DND-41 (cell line): Measurements from ENCODE around the gene SPESP1.

ENCODE experiments used
- ATAC-seq: fragments of 200-7000 bp; cut with Tn5 transposase; 3 replicates; pipeline ENCODE4 v1.9.1; 2021; ENCODE audit warnings: low read depth; ENCODE audit not compliant: insufficient read depth
- DNase-seq: peaks from one replicate; pipeline ENCODE4 v3.0.0-alpha.2; 2020
- H2AFZ ChIP-seq: 2 replicates; pipeline ENCODE4 v1.6.0; 2012; ENCODE audit warnings: low read depth, low read length
- H3K27ac ChIP-seq: 2 replicates; pipeline ENCODE4 v1.5.1; 2012; ENCODE audit warnings: low read length, inconsistent platforms
- H3K27me3 ChIP-seq: fragments of 200-600 bp; sonication (generic); 2 replicates; pipeline ENCODE4 v1.6.0; 2012; ENCODE audit warnings: low read length, mild to moderate bottlenecking, inconsistent platforms; ENCODE audit not compliant: insufficient read depth, poor library complexity
- H3K36me3 ChIP-seq: 2 replicates; pipeline ENCODE4 v1.5.1; 2012; ENCODE audit warnings: low read length, inconsistent platforms; ENCODE audit not compliant: insufficient read depth
- H3K4me1 ChIP-seq: 2 replicates; pipeline ENCODE4 v1.5.1; 2012; ENCODE audit warnings: mild to moderate bottlenecking, low read length; ENCODE audit not compliant: insufficient read depth
- H3K4me2 ChIP-seq: 2 replicates; pipeline ENCODE4 v1.6.0; 2012; ENCODE audit warnings: mild to moderate bottlenecking, moderate library complexity, low read length, inconsistent platforms; ENCODE audit not compliant: insufficient read depth
- H3K4me3 ChIP-seq, 2 experiments: fragments of 200-600 bp in 1 of 2; shearing (Covaris generic) in 1 of 2; 2 replicates each; pipeline ENCODE4 v1.5.1; 2012 to 2016; ENCODE audit warnings: inconsistent platforms in 2 of 2, low read length in 2 of 2, mild to moderate bottlenecking in 2 of 2, low read depth in 1 of 2, moderate library complexity in 1 of 2
- H3K79me2 ChIP-seq: 2 replicates; pipeline ENCODE4 v1.6.0; 2012; ENCODE audit warnings: low read length, inconsistent platforms; ENCODE audit not compliant: insufficient read depth
- H3K9ac ChIP-seq: 2 replicates; pipeline ENCODE4 v1.6.0; 2012; ENCODE audit warnings: low read depth, mild to moderate bottlenecking, inconsistent platforms, low read length, moderate library complexity
- H3K9me3 ChIP-seq: 2 replicates; pipeline ENCODE4 v1.5.1; 2012; ENCODE audit warnings: low read length, moderate library complexity, mild to moderate bottlenecking, inconsistent platforms; ENCODE audit not compliant: insufficient read depth, severe bottlenecking
- H4K20me1 ChIP-seq: 2 replicates; pipeline ENCODE4 v1.6.0; 2012; ENCODE audit warnings: low read length; ENCODE audit not compliant: insufficient read depth
- EZH2 ChIP-seq: IDR thresholded peaks from 3 replicates; pipeline ENCODE4 v1.6.1; 2012; ENCODE audit warnings: borderline replicate concordance, low read depth, mild to moderate bottlenecking, moderate library complexity, low read length, inconsistent platforms; ENCODE audit not compliant: severe bottlenecking
- TF ChIP-seq, protein P1 (sequence below): IDR thresholded peaks from 2 replicates; pipeline ENCODE4 v1.5.1; 2012; ENCODE audit warnings: borderline replicate concordance, low read length, moderate library complexity, mild to moderate bottlenecking; ENCODE audit not compliant: poor library complexity, severe bottlenecking; ENCODE audit errors: extremely low read depth

Gene SPESP1

DNA sequence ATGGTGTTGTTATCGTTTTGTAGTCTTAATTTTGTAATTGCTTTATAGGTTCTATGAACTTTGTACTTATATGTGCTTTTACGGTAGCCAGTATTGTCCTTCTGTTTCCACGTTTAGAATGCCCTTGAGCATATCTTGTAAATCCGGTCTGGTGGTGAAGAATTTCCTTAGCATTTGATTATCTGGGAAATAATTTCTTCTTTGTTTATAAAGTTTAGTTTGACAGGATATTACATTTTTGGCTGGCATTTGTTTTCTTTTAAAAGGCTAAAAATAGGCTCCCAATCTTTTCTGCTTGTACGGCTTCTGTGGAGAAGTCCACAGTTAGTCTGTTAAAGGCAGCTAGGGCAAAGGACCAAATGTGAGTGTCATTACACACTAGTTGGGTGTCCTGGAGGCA, 36.7 kb downstream of the SPESP1 start:
- Histone ChIP-seq H3K27ac (no peak overlapping the region), H4K20me1 (no peaks in the 10 kb centered on the region), H3K4me2 (no peak overlapping the region), H3K36me3 (no peaks in the 10 kb centered on the region), H3K4me3 (no peak overlapping the region), H3K4me1 (no peaks in the 10 kb centered on the region), H3K79me2 (no peaks in the 10 kb centered on the region), H2AFZ (no peak overlapping the region), H3K27me3 (no peaks in the 10 kb centered on the region), H3K9ac (no peak overlapping the region), H3K9me3 (peaks cover 2% of the 10 kb centered on the region)
- TF ChIP-seq EZH2, result no peak
- TF ChIP-seq, protein P1, sequence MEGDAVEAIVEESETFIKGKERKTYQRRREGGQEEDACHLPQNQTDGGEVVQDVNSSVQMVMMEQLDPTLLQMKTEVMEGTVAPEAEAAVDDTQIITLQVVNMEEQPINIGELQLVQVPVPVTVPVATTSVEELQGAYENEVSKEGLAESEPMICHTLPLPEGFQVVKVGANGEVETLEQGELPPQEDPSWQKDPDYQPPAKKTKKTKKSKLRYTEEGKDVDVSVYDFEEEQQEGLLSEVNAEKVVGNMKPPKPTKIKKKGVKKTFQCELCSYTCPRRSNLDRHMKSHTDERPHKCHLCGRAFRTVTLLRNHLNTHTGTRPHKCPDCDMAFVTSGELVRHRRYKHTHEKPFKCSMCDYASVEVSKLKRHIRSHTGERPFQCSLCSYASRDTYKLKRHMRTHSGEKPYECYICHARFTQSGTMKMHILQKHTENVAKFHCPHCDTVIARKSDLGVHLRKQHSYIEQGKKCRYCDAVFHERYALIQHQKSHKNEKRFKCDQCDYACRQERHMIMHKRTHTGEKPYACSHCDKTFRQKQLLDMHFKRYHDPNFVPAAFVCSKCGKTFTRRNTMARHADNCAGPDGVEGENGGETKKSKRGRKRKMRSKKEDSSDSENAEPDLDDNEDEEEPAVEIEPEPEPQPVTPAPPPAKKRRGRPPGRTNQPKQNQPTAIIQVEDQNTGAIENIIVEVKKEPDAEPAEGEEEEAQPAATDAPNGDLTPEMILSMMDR, result no peak
- ATAC-seq (no peak), DNase-seq (no peak)

- no peaks in the 10 kb centered on the region for H3K79me2 ChIP-seq
- H3K27ac ChIP-seq, result no peak overlapping the region
- TF ChIP-seq, protein P1, result no peak
- no peak for TF ChIP-seq EZH2
- H3K36me3 ChIP-seq, result no peaks in the 10 kb centered on the region
- no peak for DNase-seq
- no peak overlapping the region for H3K4me3 ChIP-seq
- H3K27me3 ChIP-seq, result no peaks in the 10 kb centered on the region
- no peaks in the 10 kb centered on the region for H3K4me1 ChIP-seq
- H3K4me2 ChIP-seq, result no peak overlapping the region
- no peak overlapping the region for H2AFZ ChIP-seq
- H4K20me1 ChIP-seq, result no peaks in the 10 kb centered on the region
- ATAC-seq, result no peak
- H3K9me3 ChIP-seq, result peaks cover 2% of the 10 kb centered on the region
- H3K9ac ChIP-seq, result no peak overlapping the region
Measured at GRCh38 chr15:68967948-68968347, 37.6 kb downstream of the SPESP1 start.

DNA sequence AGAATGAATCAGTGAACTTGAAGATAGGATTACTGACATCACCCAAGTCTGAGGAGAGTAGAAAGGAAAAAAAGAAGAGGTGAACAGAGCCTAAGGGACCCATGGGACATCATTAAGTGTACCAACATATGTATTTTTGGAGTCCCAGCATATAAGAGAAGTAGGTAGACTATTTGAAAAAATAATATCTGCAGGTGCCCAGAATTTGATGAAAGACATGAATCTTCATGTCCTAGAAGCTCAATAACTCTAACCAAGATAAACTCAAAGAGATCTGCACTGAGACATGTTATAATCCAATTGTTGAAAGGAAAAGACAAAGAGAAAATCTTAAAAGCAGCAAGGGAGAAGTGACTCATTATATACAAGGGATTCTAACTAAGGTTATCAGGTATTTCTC, 39.0 kb downstream of the SPESP1 start:
- H3K4me1 ChIP-seq, result no peaks in the 10 kb centered on the region
- H3K9ac ChIP-seq, result no peak overlapping the region
- no peak for TF ChIP-seq EZH2
- TF ChIP-seq, protein P1, result no peak
- H3K27ac ChIP-seq, result no peak overlapping the region
- H4K20me1 ChIP-seq, result no peaks in the 10 kb centered on the region
- no peak for DNase-seq
- no peaks in the 10 kb centered on the region for H3K36me3 ChIP-seq
- ATAC-seq, result no peak
- no peak overlapping the region for H3K4me2 ChIP-seq
- H3K27me3 ChIP-seq, result no peaks in the 10 kb centered on the region
- peaks cover 2% of the 10 kb centered on the region for H3K9me3 ChIP-seq
- no peak overlapping the region for H3K4me3 ChIP-seq
- H2AFZ ChIP-seq, result no peak overlapping the region
- no peaks in the 10 kb centered on the region for H3K79me2 ChIP-seq
